Measurements from ENCODE around the gene MAD1L1.

DNA sequence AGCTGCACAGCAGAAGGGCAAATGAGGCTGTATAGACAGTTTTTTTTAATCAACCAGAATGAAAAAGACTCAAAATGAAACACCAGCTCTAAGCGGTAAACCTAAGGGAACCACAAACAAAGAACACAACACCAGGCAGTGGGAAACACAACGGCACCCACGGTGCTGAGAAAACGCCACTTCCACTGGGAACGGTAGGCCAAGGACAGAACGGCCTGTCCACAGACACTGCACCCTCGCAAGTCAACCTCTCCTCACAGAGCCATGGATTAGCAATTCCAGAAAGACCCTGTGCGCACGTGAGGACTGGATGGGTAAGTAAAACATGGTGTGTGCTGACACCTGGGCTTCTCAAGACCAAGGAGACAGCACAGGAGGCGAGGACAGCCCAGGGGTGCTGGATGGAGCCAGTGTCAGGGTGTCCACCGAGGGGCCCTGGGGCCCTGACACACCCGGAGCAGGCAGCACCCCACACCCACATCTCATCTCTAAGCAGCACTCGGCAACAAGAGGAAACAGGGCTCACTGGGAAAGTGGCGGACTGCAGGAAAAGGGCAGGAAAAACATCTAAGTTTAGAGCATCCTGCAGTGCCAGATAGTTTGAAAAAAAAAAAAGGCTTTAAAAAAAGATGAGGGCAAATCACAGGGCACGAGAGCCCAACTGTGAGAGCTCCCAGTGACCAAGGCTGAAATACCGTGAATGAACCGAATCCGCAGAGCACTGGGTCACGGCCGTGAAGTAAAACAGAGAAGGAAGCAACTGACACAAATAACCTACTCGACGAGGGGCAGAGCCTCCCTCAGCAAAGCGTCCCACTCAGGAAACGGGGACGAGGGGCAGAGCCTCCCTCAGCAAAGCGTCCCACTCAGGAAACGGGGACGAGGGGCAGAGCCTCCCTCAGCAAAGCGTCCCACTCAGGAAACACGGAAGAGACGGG, 120.2 kb downstream of the MAD1L1 start:
- TF ChIP-seq, protein P1, sequence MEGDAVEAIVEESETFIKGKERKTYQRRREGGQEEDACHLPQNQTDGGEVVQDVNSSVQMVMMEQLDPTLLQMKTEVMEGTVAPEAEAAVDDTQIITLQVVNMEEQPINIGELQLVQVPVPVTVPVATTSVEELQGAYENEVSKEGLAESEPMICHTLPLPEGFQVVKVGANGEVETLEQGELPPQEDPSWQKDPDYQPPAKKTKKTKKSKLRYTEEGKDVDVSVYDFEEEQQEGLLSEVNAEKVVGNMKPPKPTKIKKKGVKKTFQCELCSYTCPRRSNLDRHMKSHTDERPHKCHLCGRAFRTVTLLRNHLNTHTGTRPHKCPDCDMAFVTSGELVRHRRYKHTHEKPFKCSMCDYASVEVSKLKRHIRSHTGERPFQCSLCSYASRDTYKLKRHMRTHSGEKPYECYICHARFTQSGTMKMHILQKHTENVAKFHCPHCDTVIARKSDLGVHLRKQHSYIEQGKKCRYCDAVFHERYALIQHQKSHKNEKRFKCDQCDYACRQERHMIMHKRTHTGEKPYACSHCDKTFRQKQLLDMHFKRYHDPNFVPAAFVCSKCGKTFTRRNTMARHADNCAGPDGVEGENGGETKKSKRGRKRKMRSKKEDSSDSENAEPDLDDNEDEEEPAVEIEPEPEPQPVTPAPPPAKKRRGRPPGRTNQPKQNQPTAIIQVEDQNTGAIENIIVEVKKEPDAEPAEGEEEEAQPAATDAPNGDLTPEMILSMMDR (conservative IDR thresholded peaks at IDR 0.05): no peak
- TF ChIP-seq ZFX (IDR thresholded peaks at IDR 0.05): no peak

Data from C4-2B (cell line).